ENCODE data around the gene SLC12A8.

- TF ChIP-seq CTCF (IDR thresholded peaks at IDR 0.05; ENCODE audit: low read length) (no peak), EZH2phosphoT487 (IDR thresholded peaks at IDR 0.05; ENCODE audit: low read length) (no peak), EZH2 (optimal IDR thresholded peaks at IDR 0.05; ENCODE audit: low read depth, low read length) (no peak)
These were observed 17.2 kb upstream of the SLC12A8 start for GRCh38 chr3:125229707-125230106.
